ENCODE measurements around the gene PLEKHM3.
"Not testable (repeated sequence)": the region's sequence is repeated elsewhere in the genome, so short reads cannot be mapped to it uniquely, and the experiment has no call there.

The PLEKHM3 gene

GRCh38 chr2:207819021-207819797 is 206.1 kb downstream of the PLEKHM3 start:
- no peak for DNase-seq (ENCODE audit: low spot score)

- DNase-seq (ENCODE audit: low spot score) = no peak
Measured at GRCh38 chr2:207816546-207816945, 208.8 kb downstream of the PLEKHM3 start.

GRCh38 chr2:207815254-207815653 is 210.1 kb downstream of the PLEKHM3 start:
- no peak for DNase-seq (ENCODE audit: low spot score)

GRCh38 chr2:207813942-207814341 is 211.4 kb downstream of the PLEKHM3 start:
- DNase-seq (ENCODE audit: low spot score) = no peak

- DNase-seq (ENCODE audit: low spot score) = no peak
Measured at GRCh38 chr2:207813221-207813916, 212.0 kb downstream of the PLEKHM3 start.

- DNase-seq (ENCODE audit: low spot score) = no peak
Measured at GRCh38 chr2:207812726-207813080, 212.6 kb downstream of the PLEKHM3 start.

- DNase-seq (ENCODE audit: low spot score) = no peak
Measured at GRCh38 chr2:207812058-207812725, 213.1 kb downstream of the PLEKHM3 start.

GRCh38 chr2:207811658-207812057 is 213.7 kb downstream of the PLEKHM3 start:
- DNase-seq (ENCODE audit: low spot score) = not testable (repeated sequence)

GRCh38 chr2:207810200-207810788 is 215.0 kb downstream of the PLEKHM3 start:
- DNase-seq (ENCODE audit: low spot score) = no peak

GRCh38 chr2:207808119-207808518 is 217.2 kb downstream of the PLEKHM3 start:
- no peak for DNase-seq (ENCODE audit: low spot score)

GRCh38 chr2:207807516-207807915 is 217.8 kb downstream of the PLEKHM3 start:
- DNase-seq (ENCODE audit: low spot score) = no peak

- no peak for DNase-seq (ENCODE audit: low spot score)
Measured at GRCh38 chr2:207805566-207806226, 219.6 kb downstream of the PLEKHM3 start.

- DNase-seq (ENCODE audit: low spot score) = no peak
Measured at GRCh38 chr2:207802650-207803049, 222.7 kb downstream of the PLEKHM3 start.

GRCh38 chr2:207801259-207801658 is 224.1 kb downstream of the PLEKHM3 start:
- DNase-seq (ENCODE audit: low spot score) = no peak

- DNase-seq (ENCODE audit: low spot score) = no peak
Measured at GRCh38 chr2:207796585-207797350, 228.6 kb downstream of the PLEKHM3 start.

- DNase-seq (ENCODE audit: low spot score) = no peak
Measured at GRCh38 chr2:207792244-207792785, 233.0 kb downstream of the PLEKHM3 start.

GRCh38 chr2:207791579-207792243 is 233.6 kb downstream of the PLEKHM3 start:
- DNase-seq (ENCODE audit: low spot score) = no peak

GRCh38 chr2:207790898-207791297 is 234.4 kb downstream of the PLEKHM3 start:
- DNase-seq (ENCODE audit: low spot score) = no peak

- DNase-seq (ENCODE audit: low spot score) = no peak
Measured at GRCh38 chr2:207787800-207788199, 237.5 kb downstream of the PLEKHM3 start.

- no peak for DNase-seq (ENCODE audit: low spot score)
Measured at GRCh38 chr2:207787017-207787416, 238.3 kb downstream of the PLEKHM3 start.

All from CD4-positive, alpha-beta T cell treated with Interleukin-15 for 4 hours (primary cell).